H9 (cell line): Measurements from ENCODE around the gene IL20RB. TPM values are rescaled to one million over a fixed set of nuclear protein-coding genes. Genes with fewer than 3 reads are reported as not detected.

Experiments used
- DNase-seq: peaks from one replicate; pipeline ENCODE4 v3.0.0-alpha.2; 2017
- H2AFZ ChIP-seq: one replicate; pipeline ENCODE4 v1.6.1; 2013; ENCODE audit warnings: mild to moderate bottlenecking, low read length, control low read depth, moderate library complexity
- H2AK5ac ChIP-seq: 2 replicates; pipeline ENCODE4 v1.6.1; 2013; ENCODE audit warnings: low read length, control low read depth, mixed read lengths; ENCODE audit not compliant: insufficient read length
- H2BK120ac ChIP-seq: one replicate; pipeline ENCODE4 v1.6.1; 2013; ENCODE audit warnings: low read depth, mild to moderate bottlenecking, low read length, control low read depth, inconsistent platforms; ENCODE audit not compliant: poor library complexity, severe bottlenecking
- H2BK12ac ChIP-seq: 2 replicates; pipeline ENCODE4 v1.6.1; 2013; ENCODE audit warnings: low read length, control low read depth, mixed read lengths, low read depth; ENCODE audit not compliant: insufficient read length
- H2BK15ac ChIP-seq: 2 replicates; pipeline ENCODE4 v1.6.1; 2013; ENCODE audit warnings: low read depth, low read length, control low read depth
- H2BK20ac ChIP-seq: one replicate; pipeline ENCODE4 v1.6.1; 2013; ENCODE audit warnings: low read depth, mild to moderate bottlenecking, low read length, control low read depth, inconsistent platforms; ENCODE audit not compliant: poor library complexity, severe bottlenecking
- H2BK5ac ChIP-seq: 2 replicates; pipeline ENCODE4 v1.6.1; 2013; ENCODE audit warnings: low read length, control low read depth, mixed read lengths; ENCODE audit not compliant: insufficient read length
- H3K14ac ChIP-seq: 2 replicates; pipeline ENCODE4 v1.6.1; 2013; ENCODE audit warnings: low read length, control low read depth; ENCODE audit not compliant: insufficient read depth
- H3K18ac ChIP-seq: 2 replicates; pipeline ENCODE4 v1.6.1; 2013; ENCODE audit warnings: low read depth, mild to moderate bottlenecking, mixed read lengths, low read length, control low read depth; ENCODE audit not compliant: insufficient read length
- H3K23ac ChIP-seq: 2 replicates; pipeline ENCODE4 v1.6.1; 2013; ENCODE audit warnings: low read length, control low read depth, mixed read lengths, low read depth; ENCODE audit not compliant: insufficient read length
- H3K23me2 ChIP-seq: 2 replicates; pipeline ENCODE4 v1.6.1; 2013; ENCODE audit warnings: low read depth, mild to moderate bottlenecking, mixed read lengths, low read length, control low read depth; ENCODE audit not compliant: insufficient read length, poor library complexity, severe bottlenecking
- H3K27ac ChIP-seq: 2 replicates; pipeline ENCODE4 v1.5.1; 2013; ENCODE audit warnings: low read length, control low read depth, mixed read lengths, low read depth; ENCODE audit not compliant: insufficient read length
- H3K27me3 ChIP-seq: 2 replicates; pipeline ENCODE4 v1.6.1; 2013; ENCODE audit warnings: low read length, control low read depth, inconsistent platforms; ENCODE audit not compliant: insufficient read depth
- H3K4ac ChIP-seq: 2 replicates; pipeline ENCODE4 v1.6.1; 2013; ENCODE audit warnings: low read depth, mild to moderate bottlenecking, control low read depth, inconsistent platforms, low read length, moderate library complexity
- H3K4me1 ChIP-seq: 2 replicates; pipeline ENCODE4 v1.6.1; 2013; ENCODE audit warnings: low read length, control low read depth, inconsistent platforms; ENCODE audit not compliant: insufficient read depth
- H3K4me2 ChIP-seq: 2 replicates; pipeline ENCODE4 v1.6.1; 2013; ENCODE audit warnings: low read length, control low read depth, mixed read lengths; ENCODE audit not compliant: insufficient read length, insufficient read depth
- H3K56ac ChIP-seq: 2 replicates; pipeline ENCODE4 v1.6.1; 2013; ENCODE audit warnings: low read depth, mild to moderate bottlenecking, mixed read lengths, low read length, control low read depth; ENCODE audit not compliant: insufficient read length
- H3K79me1 ChIP-seq: 2 replicates; pipeline ENCODE4 v1.6.1; 2013; ENCODE audit warnings: low read depth, mild to moderate bottlenecking, moderate library complexity, low read length, control low read depth, inconsistent platforms; ENCODE audit not compliant: insufficient read depth, poor library complexity, severe bottlenecking
- H3K79me2 ChIP-seq: 2 replicates; pipeline ENCODE4 v1.6.1; 2013; ENCODE audit warnings: low read length, control low read depth, inconsistent platforms; ENCODE audit not compliant: insufficient read depth
- H3K9ac ChIP-seq: 2 replicates; pipeline ENCODE4 v1.6.1; 2013; ENCODE audit warnings: low read length, control low read depth, mixed read lengths; ENCODE audit not compliant: insufficient read length; ENCODE audit errors: extremely low read depth
- H3K9me3 ChIP-seq: one replicate; pipeline ENCODE4 v1.6.1; 2013; ENCODE audit warnings: low read depth, low read length, inconsistent platforms; ENCODE audit not compliant: control insufficient read depth
- H3T11ph ChIP-seq: one replicate; pipeline ENCODE4 v1.6.1; 2013; ENCODE audit warnings: mild to moderate bottlenecking, low read length, control low read depth, inconsistent platforms
- H4K20me1 ChIP-seq: one replicate; pipeline ENCODE4 v1.6.1; 2013; ENCODE audit not compliant: control insufficient read depth, insufficient read length, insufficient read depth
- H4K5ac ChIP-seq: 2 replicates; pipeline ENCODE4 v1.6.1; 2013; ENCODE audit warnings: low read depth, mild to moderate bottlenecking, mixed read lengths, low read length, control low read depth; ENCODE audit not compliant: insufficient read length
- H4K8ac ChIP-seq: replicated peaks from 2 replicates; pipeline ENCODE4 v1.6.1; 2013; ENCODE audit warnings: low read length, control low read depth, mixed read lengths, low read depth; ENCODE audit not compliant: insufficient read length
- H4K91ac ChIP-seq: 2 replicates; pipeline ENCODE4 v1.6.1; 2013; ENCODE audit warnings: low read depth, mild to moderate bottlenecking, moderate library complexity, mixed read lengths, low read length, control low read depth; ENCODE audit not compliant: insufficient read length
- H3K27ac Mint-ChIP-seq, 3 experiments: 2 replicates in 2 of 3; 3 replicates in 1 of 3; pipeline ENCODE4 v1.8.0; 2020 to 2021; ENCODE audit warnings: mixed read lengths in 3 of 3, mild to moderate bottlenecking in 1 of 3, moderate library complexity in 1 of 3
- H3K27me3 Mint-ChIP-seq: 2 replicates; pipeline ENCODE4 v1.8.0; 2021; ENCODE audit warnings: low read depth, mild to moderate bottlenecking, moderate library complexity, mixed read lengths
- H3K36me3 Mint-ChIP-seq, 3 experiments: 2 replicates in 2 of 3; 3 replicates in 1 of 3; pipeline ENCODE4 v1.8.0; 2020 to 2021; ENCODE audit warnings: low read depth in 3 of 3, mixed read lengths in 3 of 3; ENCODE audit not compliant: insufficient read depth in 1 of 3
- H3K4me1 Mint-ChIP-seq, 2 experiments: 2 replicates each; pipeline ENCODE4 v1.8.0; 2020; ENCODE audit warnings: mixed read lengths in 2 of 2
- H3K4me3 Mint-ChIP-seq, 2 experiments: 2 replicates in 1 of 2; 3 replicates in 1 of 2; pipeline ENCODE4 v1.8.0; 2020 to 2021; ENCODE audit warnings: mild to moderate bottlenecking in 2 of 2, mixed read lengths in 2 of 2, moderate library complexity in 1 of 2
- H3K9me3 Mint-ChIP-seq, 2 experiments: 2 replicates in 1 of 2; 3 replicates in 1 of 2; pipeline ENCODE4 v1.8.0; 2020; ENCODE audit warnings: mild to moderate bottlenecking in 2 of 2, mixed read lengths in 2 of 2, moderate library complexity in 1 of 2
- WGBS: extraction: QIAGEN DNeasy Blood & Tissue Kit; methylation state at CpG from one replicate; pipeline ENCODE4 v1.1.7; 2013; ENCODE audit warnings: missing lambda C conversion rate, low lambda C conversion rate, mixed read lengths; ENCODE audit not compliant: insufficient read length; ENCODE audit errors: extremely low coverage; 5-methylcytosine and 5-hydroxymethylcytosine counted together
- total RNA-seq: library from RNA; stranded (reverse); gene quantifications from 2 replicates; pipeline ENCODE4 v1.2.1, GENCODE V29; 2021
- TF ChIP-seq, protein P1 (sequence below): fragments of 200-600 bp; sonication (generic); conservative IDR thresholded peaks from 3 replicates; pipeline ENCODE4 v1.8.0; 2021; ENCODE audit warnings: antibody characterized with exemption, mild to moderate bottlenecking

IL20RB gene
- total RNA-seq, 1 experiment from 2014 or later, result 1.5 TPM

DNA sequence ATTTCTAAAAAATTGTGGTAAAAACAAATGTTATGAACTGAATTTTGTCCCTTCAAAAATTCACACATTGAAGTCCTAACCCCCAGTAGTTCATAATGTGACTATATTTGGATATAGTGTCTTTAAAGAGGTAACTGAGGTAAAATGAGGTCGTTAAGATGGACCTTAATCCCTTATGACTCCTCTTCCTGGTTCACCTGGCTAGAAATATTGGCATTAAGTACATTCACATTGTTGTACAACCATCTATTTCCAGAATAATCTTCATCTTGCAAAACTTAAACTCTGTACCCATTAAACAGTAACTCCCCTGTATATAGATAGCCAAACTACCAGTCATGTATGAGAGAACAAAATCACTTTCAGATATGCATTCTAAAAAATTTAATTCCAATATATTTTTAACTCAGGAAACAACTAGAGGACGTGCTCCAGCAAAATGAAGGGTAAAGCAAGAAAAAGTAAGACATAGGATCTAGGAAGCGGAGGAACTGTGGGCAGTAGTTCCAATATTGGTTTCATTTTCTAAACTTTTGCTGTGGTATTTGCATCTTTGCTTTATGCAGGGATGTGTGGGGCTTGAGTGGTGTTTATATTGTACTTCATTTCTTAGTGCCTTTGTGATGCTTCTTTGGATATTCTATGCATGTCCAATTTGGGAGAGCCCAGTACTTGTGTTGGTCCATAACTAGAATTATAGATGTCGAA, 36.7 kb upstream of the IL20RB start:
- H2BK20ac ChIP-seq, result no peak overlapping the region
- peaks cover 0 to 8% (median 0%) of the 10 kb centered on the region in 3 experiments; a peak in 1 of 7 replicates for H3K36me3 Mint-ChIP-seq

More for the DNA sequence above, 36.7 kb upstream of the IL20RB start:
- Histone ChIP-seq H3K18ac (no peak overlapping the region), H3K9ac (no peak overlapping the region), H3K4me1 (no peaks in the 10 kb centered on the region), H3K79me1 (no peaks in the 10 kb centered on the region), H4K8ac (no peak overlapping the region), H4K91ac (no peak overlapping the region), H4K5ac (no peak overlapping the region), H3T11ph (no peak overlapping the region), H2BK120ac (no peak overlapping the region), H3K27ac (no peak overlapping the region), H2AK5ac (no peak overlapping the region), H3K4me2 (no peak overlapping the region), H4K20me1 (no peaks in the 10 kb centered on the region), H2BK5ac (no peak overlapping the region), H3K14ac (no peak overlapping the region), H2BK12ac (no peak overlapping the region), H3K23ac (no peak overlapping the region), H2BK15ac (no peak overlapping the region), H3K4ac (no peak overlapping the region), H3K27me3 (no peaks in the 10 kb centered on the region), H2AFZ (no peak overlapping the region), H3K23me2 (no peaks in the 10 kb centered on the region), H3K56ac (no peak overlapping the region), H3K9me3 (no peaks in the 10 kb centered on the region), H3K79me2 (peaks cover 2% of the 10 kb centered on the region; the same call in 1 of the 2 replicates)
- TF ChIP-seq, protein P1, sequence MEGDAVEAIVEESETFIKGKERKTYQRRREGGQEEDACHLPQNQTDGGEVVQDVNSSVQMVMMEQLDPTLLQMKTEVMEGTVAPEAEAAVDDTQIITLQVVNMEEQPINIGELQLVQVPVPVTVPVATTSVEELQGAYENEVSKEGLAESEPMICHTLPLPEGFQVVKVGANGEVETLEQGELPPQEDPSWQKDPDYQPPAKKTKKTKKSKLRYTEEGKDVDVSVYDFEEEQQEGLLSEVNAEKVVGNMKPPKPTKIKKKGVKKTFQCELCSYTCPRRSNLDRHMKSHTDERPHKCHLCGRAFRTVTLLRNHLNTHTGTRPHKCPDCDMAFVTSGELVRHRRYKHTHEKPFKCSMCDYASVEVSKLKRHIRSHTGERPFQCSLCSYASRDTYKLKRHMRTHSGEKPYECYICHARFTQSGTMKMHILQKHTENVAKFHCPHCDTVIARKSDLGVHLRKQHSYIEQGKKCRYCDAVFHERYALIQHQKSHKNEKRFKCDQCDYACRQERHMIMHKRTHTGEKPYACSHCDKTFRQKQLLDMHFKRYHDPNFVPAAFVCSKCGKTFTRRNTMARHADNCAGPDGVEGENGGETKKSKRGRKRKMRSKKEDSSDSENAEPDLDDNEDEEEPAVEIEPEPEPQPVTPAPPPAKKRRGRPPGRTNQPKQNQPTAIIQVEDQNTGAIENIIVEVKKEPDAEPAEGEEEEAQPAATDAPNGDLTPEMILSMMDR, result no peak
- Mint-ChIP-seq H3K27ac (no peak overlapping the region), H3K27me3 (no peaks in the 10 kb centered on the region), H3K4me1 (peaks cover 13 to 16% of the 10 kb centered on the region in 2 experiments), H3K4me3 (no peak overlapping the region), H3K9me3 (no peaks in the 10 kb centered on the region)
- no peak for DNase-seq
- no CpG with 5 or more reads among the region's 4 CpGs for WGBS
